Activated CD4-positive, alpha-beta T cell treated with anti-CD3 and anti-CD28 coated beads, Interleukin-2, amount 50 U/mL, for 24 hours (primary cell): Measurements from ENCODE around the gene DENND10.
"Not testable (repeated sequence)": the region's sequence is repeated elsewhere in the genome, so short reads cannot be mapped to it uniquely, and the experiment has no call there.

Experiments
- DNase-seq, 2 donors: peaks; one replicate each; pipeline ENCODE4 v3.0.0-alpha.2; 2020; ENCODE audit warnings: low read depth in 1 of 2, low spot score in 1 of 2

Gene DENND10

GRCh38 chr10:119098576-119098975 is 5.3 kb upstream of the DENND10 start:
- DNase-seq = no peak

GRCh38 chr10:119100434-119101238 is 3.3 kb upstream of the DENND10 start:
- DNase-seq = no peak

- no peak for DNase-seq
These were observed 2.4 kb upstream of the DENND10 start for GRCh38 chr10:119101366-119102098.

GRCh38 chr10:119103241-119103902 is 541 bp upstream of the DENND10 start:
- no peak for DNase-seq

GRCh38 chr10:119104654-119105015 is 722 bp downstream of the DENND10 start:
- DNase-seq = no peak

- DNase-seq = no peak
These were observed 1.2 kb downstream of the DENND10 start for GRCh38 chr10:119105155-119105554.

GRCh38 chr10:119105899-119106298 is 2.0 kb downstream of the DENND10 start:
- DNase-seq = not testable (repeated sequence)

GRCh38 chr10:119107106-119107505 is 3.2 kb downstream of the DENND10 start:
- DNase-seq = not testable (repeated sequence)

GRCh38 chr10:119107771-119108170 is 3.9 kb downstream of the DENND10 start:
- not testable (repeated sequence) for DNase-seq

GRCh38 chr10:119112056-119112455 is 8.1 kb downstream of the DENND10 start:
- DNase-seq = no peak

GRCh38 chr10:119113751-119114732 is 10.1 kb downstream of the DENND10 start:
- no peak for DNase-seq

GRCh38 chr10:119115926-119116325 is 12.0 kb downstream of the DENND10 start:
- no peak for DNase-seq

- no peak for DNase-seq
These were observed 12.5 kb downstream of the DENND10 start for GRCh38 chr10:119116326-119116951.

- DNase-seq = no peak
These were observed 14.3 kb downstream of the DENND10 start for GRCh38 chr10:119118231-119118630.

GRCh38 chr10:119119400-119119799 is 15.5 kb downstream of the DENND10 start:
- no peak for DNase-seq

GRCh38 chr10:119120413-119120867 is 16.5 kb downstream of the DENND10 start:
- DNase-seq = no peak

- no peak for DNase-seq
These were observed 17.0 kb downstream of the DENND10 start for GRCh38 chr10:119120875-119121274.

GRCh38 chr10:119125942-119126341 is 22.0 kb downstream of the DENND10 start:
- DNase-seq = no peak

- no peak for DNase-seq
These were observed 25.8 kb downstream of the DENND10 start for GRCh38 chr10:119129721-119130120.
